ENCODE data around the gene RIC3. TPM values are rescaled to one million over a fixed set of nuclear protein-coding genes. Genes with fewer than 3 reads are reported as not detected.

RIC3 gene, protein sequence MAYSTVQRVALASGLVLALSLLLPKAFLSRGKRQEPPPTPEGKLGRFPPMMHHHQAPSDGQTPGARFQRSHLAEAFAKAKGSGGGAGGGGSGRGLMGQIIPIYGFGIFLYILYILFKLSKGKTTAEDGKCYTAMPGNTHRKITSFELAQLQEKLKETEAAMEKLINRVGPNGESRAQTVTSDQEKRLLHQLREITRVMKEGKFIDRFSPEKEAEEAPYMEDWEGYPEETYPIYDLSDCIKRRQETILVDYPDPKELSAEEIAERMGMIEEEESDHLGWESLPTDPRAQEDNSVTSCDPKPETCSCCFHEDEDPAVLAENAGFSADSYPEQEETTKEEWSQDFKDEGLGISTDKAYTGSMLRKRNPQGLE
- 1.3 to 2.8 TPM (median 1.9 TPM) in 5 replicates for total RNA-seq (2022; extraction: Qiagen RNA extraction)

DNA sequence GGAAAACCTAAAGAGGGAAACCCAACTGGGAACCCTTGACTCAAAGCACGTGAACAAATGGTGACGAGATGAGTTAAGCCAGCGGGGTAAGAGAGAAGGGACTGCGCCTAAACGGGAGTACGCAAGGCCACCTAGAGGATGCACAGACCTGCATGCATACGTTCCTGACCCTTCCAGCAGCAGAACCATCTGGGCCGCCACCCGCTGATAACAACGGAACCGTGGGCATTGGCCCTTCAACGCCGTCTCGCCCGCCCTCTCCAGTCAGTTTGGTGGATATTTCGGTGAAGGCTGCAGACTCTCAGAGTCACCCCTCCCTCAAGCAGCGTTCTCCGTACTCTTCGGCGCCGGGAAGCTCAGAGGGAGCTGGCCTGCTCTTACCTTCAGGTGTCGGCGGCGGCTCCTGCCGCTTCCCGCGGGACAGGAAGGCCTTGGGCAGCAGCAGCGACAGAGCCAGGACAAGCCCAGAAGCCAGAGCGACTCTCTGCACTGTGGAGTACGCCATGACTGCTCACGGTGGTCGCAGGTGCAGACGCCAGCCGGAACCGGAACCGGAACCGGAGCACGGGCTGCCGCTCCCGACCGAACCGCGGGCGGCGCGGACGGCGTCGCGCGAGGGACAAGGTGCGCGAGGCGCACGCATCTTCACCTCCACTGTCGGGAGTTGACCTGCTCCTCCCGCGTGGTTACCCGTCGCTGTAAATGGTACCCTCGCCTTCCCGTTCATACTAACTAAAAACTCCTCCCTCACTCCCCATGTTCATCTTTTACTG, at the start of gene RIC3:
RIC3 (minus strand) TSS at position 541 of the 773 bp plus-strand sequence; CDS start at position 505, 36 bp downstream.

DNA sequence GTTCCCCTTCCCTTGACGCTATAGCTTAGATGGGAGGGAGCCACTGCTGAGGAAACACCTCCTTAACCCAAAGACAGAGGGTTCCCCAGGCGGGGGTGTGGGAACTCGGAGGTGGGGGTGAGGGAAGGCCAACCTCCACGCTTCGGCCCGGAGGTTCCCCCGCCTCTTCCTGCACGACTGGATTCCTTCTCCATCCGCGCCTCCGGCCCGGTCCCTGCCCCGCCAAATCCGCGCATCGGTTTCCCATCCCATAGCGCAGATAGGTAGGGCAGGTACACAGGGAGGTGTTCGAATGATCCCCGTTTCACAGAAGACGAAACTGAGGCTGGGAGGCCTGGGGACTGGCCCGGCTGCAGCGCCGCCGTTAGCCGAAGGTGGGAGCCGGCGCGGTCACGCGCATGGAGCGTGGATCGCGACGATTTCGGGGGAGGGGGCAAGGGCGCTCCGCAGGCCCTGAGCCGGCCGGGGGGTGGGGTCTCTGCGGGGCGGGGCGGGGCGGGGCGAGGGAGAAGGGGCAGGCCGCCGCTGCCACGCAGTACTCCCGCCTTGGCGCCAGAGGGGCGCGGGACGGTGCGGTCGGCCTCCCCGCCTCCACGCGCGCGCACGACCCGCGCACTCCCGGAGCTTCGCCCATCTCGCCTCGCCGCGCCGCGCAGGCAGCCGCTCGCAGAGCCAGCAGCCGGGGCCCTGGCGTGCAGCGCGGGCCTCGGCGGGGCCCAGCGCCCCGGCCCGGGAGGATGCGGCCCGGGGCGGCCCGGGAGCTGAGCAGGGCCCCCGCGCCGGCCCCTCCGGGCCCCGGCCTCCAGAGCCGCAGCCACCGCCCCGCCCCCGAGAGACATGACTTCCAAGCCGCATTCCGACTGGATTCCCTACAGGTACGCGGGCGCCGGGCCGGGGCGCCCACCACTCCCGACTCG, 87.9 kb downstream of the RIC3 start, which contains the start of gene TUB:
TUB (plus strand) TSS at position 538 of the 917 bp plus-strand sequence; CDS start at position 838, 300 bp downstream.

Other genes starting within 250 kb of the RIC3 start
- not detected in 5 replicates for gene OR10A6, start 237.8 kb downstream of the RIC3 start, total RNA-seq (2022; extraction: Qiagen RNA extraction)
- not detected in 5 replicates for gene OR10A3, start 227.3 kb downstream of the RIC3 start, total RNA-seq (2022; extraction: Qiagen RNA extraction)
- not detected in 5 replicates for gene NLRP10, start 203.6 kb downstream of the RIC3 start, total RNA-seq (2022; extraction: Qiagen RNA extraction)
- gene EIF3F, start 181.7 kb downstream of the RIC3 start, total RNA-seq (2022; extraction: Qiagen RNA extraction): 325 to 401 TPM (median 339 TPM) in 5 replicates
- gene TUB, start 87.8 kb downstream of the RIC3 start, total RNA-seq (2022; extraction: Qiagen RNA extraction): 5.4 to 8.4 TPM (median 7.6 TPM) in 5 replicates
- 2.2 to 3.2 TPM (median 2.8 TPM) in 5 replicates for gene LMO1, start 94.9 kb upstream of the RIC3 start, total RNA-seq (2022; extraction: Qiagen RNA extraction)

Data from A549 treated with CORT108297 at 1 μM for 4 hours (cell line).